Stimulated activated CD8-positive, alpha-beta memory T cell treated with anti-CD3 and anti-CD28 coated beads, Interleukin-12 subunit alpha, Interleukin-12 subunit beta, amount 100 ng/mL, for 24 hours (primary cell): ENCODE measurements around the gene SEMA4C.
"Not testable (repeated sequence)": the region's sequence is repeated elsewhere in the genome, so short reads cannot be mapped to it uniquely, and the experiment has no call there.

Source experiments
- DNase-seq: peaks from one replicate; pipeline ENCODE4 v3.0.0-alpha.2; 2020; ENCODE audit errors: extremely low read depth

Gene SEMA4C

DNA sequence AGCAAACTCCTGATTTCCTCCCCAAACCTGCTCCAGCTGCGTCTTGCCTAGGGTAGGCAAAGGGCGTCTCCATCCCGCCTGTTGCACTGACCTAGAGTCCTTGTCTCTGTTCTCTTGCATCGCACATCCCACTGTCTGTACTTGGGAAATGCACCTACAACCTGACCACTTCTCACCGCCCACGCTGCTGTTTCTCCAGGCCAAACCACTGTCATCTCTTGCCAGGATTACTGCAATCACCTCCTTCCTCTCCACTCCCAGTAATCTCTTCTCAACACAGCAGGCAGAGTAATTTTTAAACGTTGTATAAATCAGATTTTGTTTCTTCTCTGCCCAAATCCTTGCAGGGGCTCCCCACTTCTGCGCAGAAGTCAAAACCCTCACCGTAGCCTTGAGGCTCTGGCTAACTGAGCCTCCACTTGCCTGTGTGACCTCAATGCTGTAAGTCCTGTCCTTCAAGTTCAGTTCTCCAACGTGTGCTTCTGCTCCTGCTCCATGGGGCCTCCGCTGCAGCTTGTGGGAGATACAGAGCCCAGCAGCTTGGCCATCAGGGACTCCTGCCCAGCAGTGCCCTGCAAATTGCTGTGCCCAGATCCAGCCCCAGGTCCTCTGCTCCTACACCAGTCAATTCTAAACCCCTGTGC lies 27.7 kb upstream of the SEMA4C start:
- DNase-seq = no peak

GRCh38 chr2:96895746-96896651 lies 26.1 kb upstream of the SEMA4C start:
- no peak for DNase-seq

GRCh38 chr2:96895032-96895745 lies 25.3 kb upstream of the SEMA4C start:
- no peak for DNase-seq

DNA sequence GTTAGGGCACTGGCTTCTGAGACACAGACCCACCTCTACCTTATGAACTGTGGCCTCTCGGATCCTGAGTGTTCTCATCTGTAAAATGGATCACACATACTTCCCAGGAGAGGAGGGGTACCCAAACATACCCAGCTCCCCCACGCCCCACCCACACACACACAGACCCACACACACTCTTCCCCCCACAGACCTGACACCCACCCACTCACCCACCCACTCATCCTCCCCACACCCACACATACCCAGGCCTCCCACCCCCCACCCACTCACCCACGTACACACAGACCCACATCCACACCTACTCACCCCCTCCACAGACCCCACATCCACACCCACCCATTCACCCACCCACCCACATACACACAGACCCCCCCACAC lies 24.3 kb upstream of the SEMA4C start:
- no peak for DNase-seq

GRCh38 chr2:96893289-96894150 lies 23.6 kb upstream of the SEMA4C start:
- no peak for DNase-seq

DNA sequence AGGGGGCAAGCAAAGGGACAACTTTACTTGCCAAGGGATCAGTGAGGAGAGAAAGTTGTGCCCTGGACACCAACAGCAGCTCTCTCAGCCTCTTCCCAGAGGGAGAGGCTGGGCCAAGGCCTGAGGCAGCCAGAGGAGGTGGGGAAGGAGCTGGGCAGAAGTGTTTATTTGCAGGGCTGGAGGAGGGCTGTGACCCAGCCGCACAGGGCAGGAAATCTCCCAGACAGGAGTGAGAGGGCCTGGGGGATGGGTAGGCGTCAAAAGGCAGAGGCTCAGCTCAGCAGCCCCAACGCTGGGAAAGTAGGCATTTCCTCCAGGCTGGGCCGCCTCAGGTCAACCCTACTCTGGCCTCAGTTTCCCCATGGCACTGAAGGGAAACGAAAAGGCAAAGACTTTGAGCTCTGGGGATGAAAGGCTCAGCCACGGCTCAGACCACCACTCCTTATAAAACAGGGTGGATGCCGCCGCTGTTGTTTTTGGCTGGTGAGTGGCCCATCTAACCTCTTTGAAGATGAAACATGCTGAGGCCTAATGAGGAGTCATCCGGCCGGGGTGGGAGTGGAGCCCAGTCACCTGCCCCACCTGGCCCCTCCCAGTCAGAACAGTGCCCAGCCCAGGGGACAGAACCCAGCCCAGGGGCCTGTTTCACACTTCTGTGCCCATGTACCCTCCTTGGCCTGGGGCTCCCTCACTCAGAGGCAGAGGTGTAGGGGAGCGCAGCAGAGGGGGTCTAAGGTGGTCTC lies 21.9 kb upstream of the SEMA4C start:
- no peak for DNase-seq

DNA sequence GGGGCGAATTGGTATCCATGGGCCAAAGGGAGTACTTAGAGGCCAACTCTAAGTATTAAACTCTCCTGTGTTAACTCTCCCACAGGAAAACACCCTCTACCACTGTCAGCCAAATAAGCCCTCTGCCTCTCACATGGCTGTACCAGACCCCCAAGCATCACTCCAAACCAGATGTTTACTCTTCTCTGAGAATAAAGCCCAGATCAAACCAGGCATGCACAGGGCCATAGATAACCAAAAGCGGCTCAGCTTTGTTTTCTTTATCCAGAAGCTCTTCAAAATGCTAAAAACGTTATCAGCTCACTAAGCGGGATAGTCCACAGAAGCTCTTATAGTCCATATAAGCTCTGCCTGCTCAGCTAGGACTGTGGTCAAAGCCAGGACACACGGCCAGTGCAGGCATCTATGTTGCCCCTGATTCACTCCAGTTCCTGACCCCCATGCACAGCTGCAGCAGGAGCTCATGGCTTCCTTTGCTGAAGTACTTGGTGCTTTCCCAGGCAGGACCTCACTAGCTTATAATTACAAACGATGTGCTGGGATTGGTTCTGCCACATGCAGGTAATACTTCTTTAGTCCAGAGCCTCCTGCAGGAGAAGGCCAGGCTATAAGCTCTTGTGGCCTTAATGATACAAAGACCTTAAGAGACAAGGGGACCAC lies 21.0 kb upstream of the SEMA4C start:
- DNase-seq = no peak

- DNase-seq = no peak
Observed at GRCh38 chr2:96890252-96890651, 20.4 kb upstream of the SEMA4C start.

DNA sequence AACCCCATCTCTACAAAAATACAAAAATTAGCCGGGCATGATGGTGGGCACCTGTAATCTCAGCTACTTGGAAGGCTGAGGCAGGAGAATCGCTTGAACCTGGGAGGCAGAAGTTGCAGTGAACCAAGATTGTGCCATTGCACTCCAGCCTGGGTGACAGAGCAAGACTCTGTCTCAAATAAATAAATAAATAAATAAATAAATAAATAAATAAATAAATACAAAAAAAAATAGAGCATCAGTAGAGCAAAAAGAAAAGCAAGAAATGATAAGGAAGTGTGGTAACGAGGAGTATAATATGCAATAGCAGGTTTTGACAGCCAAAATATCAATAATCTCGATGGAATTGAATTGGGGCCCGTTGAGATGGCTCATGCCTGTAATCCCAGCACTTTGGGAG lies 19.6 kb upstream of the SEMA4C start:
- not testable (repeated sequence) for DNase-seq

DNA sequence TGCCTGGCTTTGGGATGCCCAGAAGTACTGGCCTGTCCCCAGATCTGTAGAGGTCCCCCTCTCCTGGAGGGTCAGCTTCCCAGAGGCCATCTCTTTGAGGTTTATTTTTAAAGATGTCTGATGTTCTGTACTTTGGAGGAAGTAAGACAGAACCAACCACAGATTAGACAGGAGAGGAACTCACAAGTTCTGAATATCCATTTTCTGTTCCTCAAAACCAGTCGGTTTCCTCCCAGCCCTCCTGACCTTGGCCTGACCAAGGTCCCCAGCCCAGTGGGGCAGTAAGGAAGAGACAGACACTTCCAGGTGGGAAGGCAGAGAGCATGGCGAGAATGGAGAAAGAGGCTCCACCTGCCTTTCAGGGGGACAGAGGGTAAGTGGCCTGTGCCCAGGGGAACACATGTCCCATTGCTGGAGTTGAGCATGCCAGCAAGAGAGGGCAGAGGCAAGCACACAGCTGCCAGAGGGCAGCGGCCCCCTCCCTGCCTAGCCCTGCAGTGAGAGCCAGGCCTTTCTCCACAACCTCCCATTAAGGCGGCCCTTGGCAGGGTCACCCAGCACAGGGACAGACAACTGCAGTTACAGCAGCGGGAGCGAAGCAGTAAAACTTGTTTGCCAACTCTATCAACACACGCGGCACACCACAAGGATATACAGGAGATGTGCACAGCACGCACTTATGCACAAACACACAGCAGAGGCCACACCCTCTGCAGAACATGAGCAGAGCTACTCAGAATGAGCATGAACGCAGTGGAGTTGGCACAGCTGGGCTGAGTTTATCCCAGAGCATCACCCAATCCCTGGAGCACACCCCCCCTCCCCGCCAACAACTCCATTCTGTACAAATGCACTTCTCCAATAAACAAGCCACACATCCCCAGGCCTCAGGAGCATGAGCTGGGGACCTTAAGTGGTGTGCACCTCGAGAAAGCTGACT lies 18.5 kb upstream of the SEMA4C start:
- DNase-seq = no peak

- DNase-seq = no peak
Observed at GRCh38 chr2:96887493-96888012, 17.7 kb upstream of the SEMA4C start.

DNA sequence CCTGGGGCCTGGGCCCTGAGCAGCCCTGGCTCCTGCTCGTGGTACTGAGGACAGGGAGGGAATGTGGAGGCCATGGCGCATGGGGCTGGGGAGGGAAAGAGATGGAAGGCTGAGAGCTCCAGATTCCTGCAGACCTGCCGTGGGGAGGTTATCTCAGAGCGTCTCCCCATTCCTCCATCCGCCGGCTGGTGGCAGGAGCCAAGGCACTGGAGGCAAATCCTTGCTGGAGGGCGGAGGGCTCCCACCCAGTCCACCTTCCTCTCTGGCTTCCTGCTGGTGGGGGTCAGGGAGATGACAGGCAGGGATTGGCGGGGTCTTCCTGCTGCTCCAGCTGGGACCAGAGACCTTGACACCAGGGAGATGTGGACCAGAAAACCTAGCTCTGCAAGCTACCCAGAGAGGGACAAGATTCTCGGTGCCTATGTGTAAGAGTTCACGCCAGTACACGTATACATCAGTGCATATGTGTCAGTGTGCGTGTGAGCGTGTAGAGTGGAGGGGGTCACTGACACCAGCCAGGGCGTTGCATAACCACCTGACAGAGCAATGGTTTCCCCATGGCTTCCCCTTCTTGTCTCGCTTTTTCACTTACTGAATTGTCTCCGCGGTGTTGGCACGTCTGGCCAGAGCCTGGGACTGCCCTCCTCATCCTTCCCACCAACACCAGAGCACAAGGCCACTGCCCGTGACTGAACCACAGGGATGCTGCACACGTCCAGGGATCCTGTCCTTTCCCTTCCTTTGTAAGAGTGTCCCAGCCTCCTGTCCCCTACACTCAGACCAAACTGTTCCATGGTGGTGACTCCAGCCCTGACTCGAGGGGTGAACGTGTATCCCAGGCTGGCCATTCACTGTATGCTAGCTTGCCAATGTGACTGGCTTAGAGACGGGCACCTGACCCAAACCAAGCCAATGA lies 15.8 kb upstream of the SEMA4C start:
- no peak for DNase-seq

DNA sequence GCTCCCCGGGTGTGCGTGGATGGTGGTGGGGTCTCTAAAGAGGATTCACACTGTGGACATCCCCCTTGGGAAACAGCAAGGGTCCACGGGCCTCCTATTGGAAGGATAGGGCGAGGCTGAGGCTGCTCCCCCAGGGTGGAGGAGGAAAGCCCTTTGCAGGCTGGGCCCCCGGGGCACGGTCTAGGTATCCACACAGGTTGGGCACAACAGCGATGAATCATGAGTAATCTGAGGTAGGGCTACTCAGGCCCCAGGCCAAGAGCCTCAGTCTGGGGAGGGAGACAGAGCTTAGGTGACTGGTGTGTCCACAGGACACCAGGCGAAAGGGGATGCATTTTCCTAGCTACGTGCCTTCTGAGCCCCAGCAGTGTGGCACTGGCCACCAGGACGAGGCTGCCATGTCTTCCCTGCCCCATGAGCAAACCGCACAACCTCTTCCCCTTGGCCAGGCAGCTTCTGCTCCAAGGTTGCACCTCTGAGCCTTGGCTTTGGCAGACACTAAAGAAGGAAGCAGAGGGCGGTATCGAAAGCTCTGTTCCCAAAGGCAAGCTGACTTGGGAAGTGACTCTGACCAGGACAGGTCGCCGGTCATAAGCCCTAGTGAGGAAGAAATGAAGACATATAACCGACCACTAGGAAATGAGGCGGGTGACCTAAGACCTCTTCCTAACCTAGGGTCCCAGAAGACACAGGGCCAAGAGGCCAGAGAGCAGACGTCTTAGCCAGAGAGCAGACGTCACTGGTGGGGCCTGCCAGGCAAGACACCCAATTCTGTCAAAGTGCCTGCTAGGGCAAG lies 14.6 kb upstream of the SEMA4C start:
- DNase-seq = no peak

- no peak for DNase-seq
Observed at GRCh38 chr2:96883306-96883705, 13.4 kb upstream of the SEMA4C start.

DNA sequence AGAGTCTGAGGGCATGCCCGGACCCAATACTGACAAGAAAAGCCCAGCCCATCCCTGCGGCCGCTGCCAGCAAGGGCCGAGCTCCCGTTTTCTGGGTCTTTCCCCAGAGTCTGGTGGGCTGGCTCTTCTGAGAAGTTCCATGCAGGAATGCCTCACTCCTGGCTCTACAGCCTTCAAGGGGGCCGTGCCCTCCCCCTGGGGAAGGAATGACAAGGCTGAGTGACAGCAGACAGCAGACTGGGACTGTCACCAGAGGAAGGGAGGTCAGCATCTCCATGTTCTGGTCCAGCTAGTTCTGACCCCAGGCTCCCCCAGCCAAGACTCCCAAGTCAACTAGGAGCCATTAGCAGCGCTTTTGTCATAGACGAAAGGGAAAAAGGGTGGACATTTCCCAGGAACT lies 13.0 kb upstream of the SEMA4C start:
- DNase-seq = no peak

DNA sequence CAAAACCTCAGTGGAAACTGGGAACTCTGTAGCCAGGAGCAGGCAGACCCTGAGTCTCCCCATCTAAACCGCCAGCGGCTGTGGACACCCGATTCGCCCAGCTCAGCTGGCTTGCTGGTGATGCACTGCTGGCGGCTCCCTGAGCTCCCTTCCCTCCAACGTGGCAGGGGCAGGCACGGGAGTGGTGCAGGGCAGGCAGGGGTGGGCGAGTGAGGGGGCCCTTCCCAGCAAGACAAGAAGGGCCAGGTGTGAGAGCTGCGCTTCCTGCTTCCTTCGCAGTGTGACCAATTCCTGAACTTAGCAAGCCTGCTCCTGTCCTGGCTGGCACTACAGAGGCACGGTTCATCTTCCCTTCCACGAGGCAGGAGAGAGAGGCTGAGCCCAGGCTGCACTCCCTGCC lies 12.3 kb upstream of the SEMA4C start:
- no peak for DNase-seq
